Measurements from ENCODE around the gene TBX2. TPM values are rescaled to one million over a fixed set of nuclear protein-coding genes. Genes with fewer than 3 reads are reported as not detected.

TBX2 gene
- total RNA-seq, 1 donor from 2014 or later: 1.1 TPM

DNA sequence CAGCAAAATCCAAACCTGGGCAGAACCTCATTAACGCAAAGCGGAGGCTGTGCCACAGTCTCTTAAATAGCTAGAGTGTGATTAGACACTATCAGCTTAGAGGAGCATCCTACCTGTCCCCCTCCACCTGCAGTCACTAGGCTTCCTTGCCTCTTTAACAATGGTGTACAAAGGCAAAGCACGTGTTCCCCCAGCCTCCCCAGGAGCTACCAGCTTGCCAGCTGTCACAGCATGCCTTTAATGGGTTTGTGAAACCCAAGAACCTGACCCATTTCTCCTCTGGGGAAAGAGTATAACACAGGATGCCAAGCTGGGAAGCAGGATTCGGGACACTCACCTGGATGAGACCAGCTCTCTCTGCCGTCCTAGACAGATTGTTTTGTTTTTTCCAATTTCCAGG lies 37.2 kb upstream of the TBX2 start:
- DNase-seq (ENCODE audit: low spot score, unreplicated experiment): no peak
- TF ChIP-seq, protein P1, sequence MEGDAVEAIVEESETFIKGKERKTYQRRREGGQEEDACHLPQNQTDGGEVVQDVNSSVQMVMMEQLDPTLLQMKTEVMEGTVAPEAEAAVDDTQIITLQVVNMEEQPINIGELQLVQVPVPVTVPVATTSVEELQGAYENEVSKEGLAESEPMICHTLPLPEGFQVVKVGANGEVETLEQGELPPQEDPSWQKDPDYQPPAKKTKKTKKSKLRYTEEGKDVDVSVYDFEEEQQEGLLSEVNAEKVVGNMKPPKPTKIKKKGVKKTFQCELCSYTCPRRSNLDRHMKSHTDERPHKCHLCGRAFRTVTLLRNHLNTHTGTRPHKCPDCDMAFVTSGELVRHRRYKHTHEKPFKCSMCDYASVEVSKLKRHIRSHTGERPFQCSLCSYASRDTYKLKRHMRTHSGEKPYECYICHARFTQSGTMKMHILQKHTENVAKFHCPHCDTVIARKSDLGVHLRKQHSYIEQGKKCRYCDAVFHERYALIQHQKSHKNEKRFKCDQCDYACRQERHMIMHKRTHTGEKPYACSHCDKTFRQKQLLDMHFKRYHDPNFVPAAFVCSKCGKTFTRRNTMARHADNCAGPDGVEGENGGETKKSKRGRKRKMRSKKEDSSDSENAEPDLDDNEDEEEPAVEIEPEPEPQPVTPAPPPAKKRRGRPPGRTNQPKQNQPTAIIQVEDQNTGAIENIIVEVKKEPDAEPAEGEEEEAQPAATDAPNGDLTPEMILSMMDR (IDR thresholded peaks at IDR 0.05; ENCODE audit: unreplicated experiment): no peak
- H3K27ac Mint-ChIP-seq: no peak overlapping the region
- H3K9me3 Mint-ChIP-seq (ENCODE audit: low read depth): no peaks in the 10 kb centered on the region
- H3K4me1 Mint-ChIP-seq (ENCODE audit: low read depth): peaks cover 19% of the 10 kb centered on the region
- peaks cover 29% of the 10 kb centered on the region for H3K27me3 Mint-ChIP-seq
- no peak overlapping the region for H3K4me3 Mint-ChIP-seq (ENCODE audit: low read depth)
- H3K36me3 Mint-ChIP-seq (ENCODE audit: insufficient read depth): no peaks in the 10 kb centered on the region

GRCh38 chr17:61362852-61363600 lies 36.6 kb upstream of the TBX2 start:
- Mint-ChIP-seq H3K4me1 (ENCODE audit: low read depth) (peaks cover 19% of the 10 kb centered on the region), H3K9me3 (ENCODE audit: low read depth) (no peaks in the 10 kb centered on the region), H3K4me3 (ENCODE audit: low read depth) (no peak overlapping the region), H3K36me3 (ENCODE audit: insufficient read depth) (no peaks in the 10 kb centered on the region), H3K27me3 (peaks cover 31% of the 10 kb centered on the region), H3K27ac (no peak overlapping the region)
- TF ChIP-seq, protein P1 (IDR thresholded peaks at IDR 0.05; ENCODE audit: unreplicated experiment): no peak
- DNase-seq (ENCODE audit: low spot score, unreplicated experiment): no peak

- Mint-ChIP-seq H3K27me3 (peaks cover 39% of the 10 kb centered on the region), H3K36me3 (ENCODE audit: insufficient read depth) (no peaks in the 10 kb centered on the region), H3K4me3 (ENCODE audit: low read depth) (no peak overlapping the region), H3K9me3 (ENCODE audit: low read depth) (no peaks in the 10 kb centered on the region), H3K4me1 (ENCODE audit: low read depth) (peaks cover 19% of the 10 kb centered on the region), H3K27ac (no peak overlapping the region)
- DNase-seq (ENCODE audit: low spot score, unreplicated experiment): no peak
- TF ChIP-seq, protein P1 (IDR thresholded peaks at IDR 0.05; ENCODE audit: unreplicated experiment): no peak
These were observed 35.8 kb upstream of the TBX2 start for GRCh38 chr17:61363601-61364462.

DNA sequence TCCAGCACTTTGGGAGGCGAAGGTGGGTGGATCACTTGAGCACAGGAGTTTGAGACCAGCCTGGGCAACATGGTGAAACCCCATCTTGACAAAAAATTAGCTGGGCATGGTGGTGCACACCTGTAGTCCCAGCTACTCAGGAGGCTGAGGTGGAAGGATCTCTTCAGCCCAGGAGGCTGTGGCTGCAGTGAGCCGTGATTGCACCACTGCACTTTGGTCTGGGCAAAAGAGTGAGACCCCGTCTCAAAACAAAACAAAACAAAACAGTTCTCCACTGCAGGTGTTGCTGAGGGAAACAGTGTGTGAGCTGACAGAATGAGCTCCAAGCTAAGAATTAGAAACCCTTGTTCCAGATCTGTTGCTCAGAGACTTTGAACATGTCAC lies 35.2 kb upstream of the TBX2 start:
- DNase-seq (ENCODE audit: low spot score, unreplicated experiment): no peak
- H3K4me1 Mint-ChIP-seq (ENCODE audit: low read depth): peaks cover 19% of the 10 kb centered on the region
- TF ChIP-seq, protein P1 (IDR thresholded peaks at IDR 0.05; ENCODE audit: unreplicated experiment): no peak
- H3K27me3 Mint-ChIP-seq: peaks cover 44% of the 10 kb centered on the region
- H3K9me3 Mint-ChIP-seq (ENCODE audit: low read depth): no peaks in the 10 kb centered on the region
- no peaks in the 10 kb centered on the region for H3K36me3 Mint-ChIP-seq (ENCODE audit: insufficient read depth)
- H3K4me3 Mint-ChIP-seq (ENCODE audit: low read depth): no peak overlapping the region
- no peak overlapping the region for H3K27ac Mint-ChIP-seq

DNA sequence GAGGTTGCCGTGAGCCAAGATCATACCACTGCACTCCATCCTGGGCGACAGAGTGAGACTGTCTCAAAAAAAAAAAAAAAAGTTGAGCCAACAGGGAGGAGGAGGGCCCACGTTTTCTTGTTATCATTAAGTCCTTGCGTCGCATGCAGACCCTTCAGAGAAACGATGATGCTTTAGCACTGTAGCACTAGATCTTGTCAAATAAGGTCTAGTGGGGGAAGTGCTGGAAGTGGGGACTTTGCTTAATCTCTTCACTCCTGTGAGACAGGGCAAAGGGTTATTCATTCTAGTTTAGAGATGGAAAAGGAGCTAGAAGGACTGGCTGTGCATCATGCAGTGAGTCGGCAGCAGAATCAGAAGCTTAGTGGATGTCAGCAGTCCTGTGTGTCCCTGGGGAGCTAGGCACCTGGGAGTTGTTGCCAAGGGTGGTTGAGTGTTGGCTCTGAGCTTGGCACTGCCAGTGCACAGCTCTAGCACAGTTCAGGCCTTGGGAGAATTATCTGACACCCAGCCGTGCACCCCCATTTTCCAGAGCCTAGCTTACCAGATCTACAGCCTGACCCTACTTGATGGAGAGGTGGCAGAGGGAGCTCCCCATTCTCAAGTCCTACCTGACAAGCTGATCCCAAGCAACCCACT lies 33.4 kb upstream of the TBX2 start:
- H3K27ac Mint-ChIP-seq: peak overlapping the region; percentile 67
- H3K27me3 Mint-ChIP-seq: peaks cover 45% of the 10 kb centered on the region

More for the DNA sequence above, 33.4 kb upstream of the TBX2 start:
- H3K4me1 Mint-ChIP-seq (ENCODE audit: low read depth): peaks cover 19% of the 10 kb centered on the region
- DNase-seq (ENCODE audit: low spot score, unreplicated experiment): no peak
- H3K36me3 Mint-ChIP-seq (ENCODE audit: insufficient read depth): no peaks in the 10 kb centered on the region
- H3K9me3 Mint-ChIP-seq (ENCODE audit: low read depth): no peaks in the 10 kb centered on the region
- no peak overlapping the region for H3K4me3 Mint-ChIP-seq (ENCODE audit: low read depth)
- TF ChIP-seq, protein P1 (IDR thresholded peaks at IDR 0.05; ENCODE audit: unreplicated experiment): no peak

All from progenitor cell of endocrine pancreas (in vitro differentiated cells).